Panc1 (cell line): ENCODE results near the gene MSI2.

Source experiments
- CTCF ChIP-seq: fragments of 450-650 bp; IDR thresholded peaks from 2 replicates; pipeline ENCODE4 v1.5.1; 2017; ENCODE audit warnings: mild to moderate bottlenecking
- POLR2AphosphoS5 ChIP-seq: IDR thresholded peaks from 2 replicates; pipeline ENCODE4 v1.6.1; 2012; ENCODE audit warnings: mild to moderate bottlenecking, low read depth, low read length, moderate library complexity
- REST ChIP-seq, 2 experiments: IDR thresholded peaks; 2 replicates each; pipeline ENCODE4 v1.6.1; 2011 to 2012; ENCODE audit warnings: low read depth in 2 of 2, control low read depth in 1 of 2, low read length in 1 of 2, mild to moderate bottlenecking in 1 of 2, moderate library complexity in 1 of 2; ENCODE audit not compliant: insufficient read depth in 1 of 2
- SIN3A ChIP-seq: IDR thresholded peaks from 2 replicates; pipeline ENCODE4 v1.6.1; 2012; ENCODE audit warnings: low read depth, mild to moderate bottlenecking, low read length, moderate library complexity, borderline replicate concordance; ENCODE audit not compliant: insufficient read depth
- TCF7L2 ChIP-seq: IDR thresholded peaks from 2 replicates; pipeline ENCODE4 v1.6.1; 2011; ENCODE audit warnings: mild to moderate bottlenecking, low read depth, low read length, inconsistent platforms

GRCh38 chr17:57342963-57343589, 86.8 kb downstream of the MSI2 start:
- TF ChIP-seq CTCF = no peak
- TF ChIP-seq POLR2AphosphoS5 = no peak
- TF ChIP-seq TCF7L2 = no peak
- TF ChIP-seq REST (IDR thresholded peaks at IDR 0.05; ENCODE audit: insufficient read depth in 1 of 2, low read depth in 2 of 2, low read length in 1 of 2) = no peak
- no peak for TF ChIP-seq SIN3A
